Measurements from ENCODE around the gene HPN.

Gene HPN

DNA sequence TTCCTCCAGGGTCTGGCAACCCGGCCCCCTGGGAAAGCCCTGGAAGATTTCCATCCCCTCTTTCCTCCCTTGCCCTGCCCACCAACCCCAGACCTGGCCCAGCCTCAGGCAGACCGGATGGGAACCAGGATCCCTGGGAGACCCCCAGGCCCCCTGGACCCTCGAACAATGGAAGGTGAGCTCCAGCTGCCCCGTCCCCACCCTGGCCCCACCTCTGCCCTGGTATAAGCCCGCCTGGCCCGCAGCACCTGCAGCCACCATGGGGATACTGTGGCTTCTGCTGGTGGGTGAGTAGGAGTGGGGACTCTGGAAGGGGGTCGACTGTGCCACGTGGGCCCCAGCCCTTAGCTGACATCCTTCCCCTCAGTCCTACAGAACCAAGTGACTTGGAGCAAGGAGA, 32.4 kb downstream of the HPN start:
- TF ChIP-seq, protein P1, sequence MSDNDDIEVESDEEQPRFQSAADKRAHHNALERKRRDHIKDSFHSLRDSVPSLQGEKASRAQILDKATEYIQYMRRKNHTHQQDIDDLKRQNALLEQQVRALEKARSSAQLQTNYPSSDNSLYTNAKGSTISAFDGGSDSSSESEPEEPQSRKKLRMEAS (IDR thresholded peaks at IDR 0.05) = no peak
- TF ChIP-seq CREB1 (IDR thresholded peaks at IDR 0.05; ENCODE audit: low read depth) = no peak
- no peak for TF ChIP-seq TAF1 (IDR thresholded peaks at IDR 0.05; ENCODE audit: low read depth)
- no peak for TF ChIP-seq ZBTB7A (IDR thresholded peaks at IDR 0.05; ENCODE audit: low read depth)
- no peak for TF ChIP-seq YY1 (IDR thresholded peaks at IDR 0.05; ENCODE audit: low read depth)
- no peak for TF ChIP-seq RAD21 (IDR thresholded peaks at IDR 0.05; ENCODE audit: low read depth)
- TF ChIP-seq, protein P2, sequence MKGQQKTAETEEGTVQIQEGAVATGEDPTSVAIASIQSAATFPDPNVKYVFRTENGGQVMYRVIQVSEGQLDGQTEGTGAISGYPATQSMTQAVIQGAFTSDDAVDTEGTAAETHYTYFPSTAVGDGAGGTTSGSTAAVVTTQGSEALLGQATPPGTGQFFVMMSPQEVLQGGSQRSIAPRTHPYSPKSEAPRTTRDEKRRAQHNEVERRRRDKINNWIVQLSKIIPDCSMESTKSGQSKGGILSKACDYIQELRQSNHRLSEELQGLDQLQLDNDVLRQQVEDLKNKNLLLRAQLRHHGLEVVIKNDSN (IDR thresholded peaks at IDR 0.05) = no peak
- TF ChIP-seq EGR1 (IDR thresholded peaks at IDR 0.05) = no peak
- no peak for TF ChIP-seq TCF12 (IDR thresholded peaks at IDR 0.05; ENCODE audit: low read depth)
- no peak for TF ChIP-seq EP300 (IDR thresholded peaks at IDR 0.05; ENCODE audit: borderline replicate concordance)
- TF ChIP-seq, protein P3, sequence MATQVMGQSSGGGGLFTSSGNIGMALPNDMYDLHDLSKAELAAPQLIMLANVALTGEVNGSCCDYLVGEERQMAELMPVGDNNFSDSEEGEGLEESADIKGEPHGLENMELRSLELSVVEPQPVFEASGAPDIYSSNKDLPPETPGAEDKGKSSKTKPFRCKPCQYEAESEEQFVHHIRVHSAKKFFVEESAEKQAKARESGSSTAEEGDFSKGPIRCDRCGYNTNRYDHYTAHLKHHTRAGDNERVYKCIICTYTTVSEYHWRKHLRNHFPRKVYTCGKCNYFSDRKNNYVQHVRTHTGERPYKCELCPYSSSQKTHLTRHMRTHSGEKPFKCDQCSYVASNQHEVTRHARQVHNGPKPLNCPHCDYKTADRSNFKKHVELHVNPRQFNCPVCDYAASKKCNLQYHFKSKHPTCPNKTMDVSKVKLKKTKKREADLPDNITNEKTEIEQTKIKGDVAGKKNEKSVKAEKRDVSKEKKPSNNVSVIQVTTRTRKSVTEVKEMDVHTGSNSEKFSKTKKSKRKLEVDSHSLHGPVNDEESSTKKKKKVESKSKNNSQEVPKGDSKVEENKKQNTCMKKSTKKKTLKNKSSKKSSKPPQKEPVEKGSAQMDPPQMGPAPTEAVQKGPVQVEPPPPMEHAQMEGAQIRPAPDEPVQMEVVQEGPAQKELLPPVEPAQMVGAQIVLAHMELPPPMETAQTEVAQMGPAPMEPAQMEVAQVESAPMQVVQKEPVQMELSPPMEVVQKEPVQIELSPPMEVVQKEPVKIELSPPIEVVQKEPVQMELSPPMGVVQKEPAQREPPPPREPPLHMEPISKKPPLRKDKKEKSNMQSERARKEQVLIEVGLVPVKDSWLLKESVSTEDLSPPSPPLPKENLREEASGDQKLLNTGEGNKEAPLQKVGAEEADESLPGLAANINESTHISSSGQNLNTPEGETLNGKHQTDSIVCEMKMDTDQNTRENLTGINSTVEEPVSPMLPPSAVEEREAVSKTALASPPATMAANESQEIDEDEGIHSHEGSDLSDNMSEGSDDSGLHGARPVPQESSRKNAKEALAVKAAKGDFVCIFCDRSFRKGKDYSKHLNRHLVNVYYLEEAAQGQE (IDR thresholded peaks at IDR 0.05; ENCODE audit: low read depth) = no peak

DNA sequence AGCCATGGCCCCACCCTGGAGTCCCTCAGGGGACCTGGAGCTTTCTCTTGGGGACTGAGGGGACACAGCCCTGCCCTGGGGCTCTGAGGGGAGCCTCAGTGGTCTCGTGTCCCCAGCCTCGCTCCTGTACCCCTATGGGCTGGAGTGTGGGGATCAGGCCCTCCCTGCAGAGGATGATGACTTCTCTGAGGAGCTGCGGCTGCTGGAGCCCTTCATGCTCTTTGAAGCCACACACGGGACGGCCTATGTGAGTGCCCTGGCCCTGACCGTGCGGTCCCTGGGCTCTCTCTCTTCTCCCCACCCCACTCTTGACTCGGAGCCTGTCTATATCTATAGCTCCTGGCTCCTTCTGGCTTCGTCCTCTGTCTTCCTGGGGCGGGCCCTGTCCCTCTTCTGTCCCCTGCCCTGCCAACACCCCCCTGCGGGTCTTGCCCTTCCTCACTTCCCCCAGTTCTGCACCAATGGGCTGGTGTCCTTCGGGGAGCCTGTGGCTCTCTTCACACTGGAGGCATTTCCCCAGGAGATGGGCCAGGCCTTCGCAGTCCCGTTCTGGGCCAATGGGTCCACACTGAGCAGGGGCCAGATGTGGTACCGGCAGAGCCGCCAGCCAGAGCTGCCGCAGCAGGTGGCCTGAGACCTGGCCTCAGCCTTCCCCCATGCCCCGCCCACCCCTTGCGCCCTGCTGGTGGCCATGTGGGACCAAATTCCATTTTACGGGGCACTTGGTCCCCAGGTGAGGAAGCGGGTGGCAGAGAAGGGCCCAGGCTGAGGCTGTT, 33.1 kb downstream of the HPN start:
- no peak for TF ChIP-seq NFIC (IDR thresholded peaks at IDR 0.05)
- no peak for TF ChIP-seq TEAD4 (IDR thresholded peaks at IDR 0.05)
- no peak for TF ChIP-seq FOXM1 (IDR thresholded peaks at IDR 0.05; ENCODE audit: borderline replicate concordance, low read depth)
- TF ChIP-seq, protein P3 (IDR thresholded peaks at IDR 0.05; ENCODE audit: low read depth) = no peak
- TF ChIP-seq, protein P1 (IDR thresholded peaks at IDR 0.05) = no peak
- no peak for TF ChIP-seq TCF12 (IDR thresholded peaks at IDR 0.05; ENCODE audit: low read depth)
- no peak for TF ChIP-seq CREB1 (IDR thresholded peaks at IDR 0.05; ENCODE audit: low read depth)
- TF ChIP-seq RAD21 (IDR thresholded peaks at IDR 0.05; ENCODE audit: low read depth) = no peak
- TF ChIP-seq TAF1 (IDR thresholded peaks at IDR 0.05; ENCODE audit: low read depth) = no peak
- no peak for TF ChIP-seq EP300 (IDR thresholded peaks at IDR 0.05; ENCODE audit: borderline replicate concordance)
- no peak for TF ChIP-seq CEBPB (IDR thresholded peaks at IDR 0.05)
- no peak for TF ChIP-seq YY1 (IDR thresholded peaks at IDR 0.05; ENCODE audit: low read depth)
- TF ChIP-seq, protein P2 (IDR thresholded peaks at IDR 0.05) = no peak
- TF ChIP-seq ZBTB7A (IDR thresholded peaks at IDR 0.05; ENCODE audit: low read depth) = no peak
- no peak for TF ChIP-seq EGR1 (IDR thresholded peaks at IDR 0.05)

DNA sequence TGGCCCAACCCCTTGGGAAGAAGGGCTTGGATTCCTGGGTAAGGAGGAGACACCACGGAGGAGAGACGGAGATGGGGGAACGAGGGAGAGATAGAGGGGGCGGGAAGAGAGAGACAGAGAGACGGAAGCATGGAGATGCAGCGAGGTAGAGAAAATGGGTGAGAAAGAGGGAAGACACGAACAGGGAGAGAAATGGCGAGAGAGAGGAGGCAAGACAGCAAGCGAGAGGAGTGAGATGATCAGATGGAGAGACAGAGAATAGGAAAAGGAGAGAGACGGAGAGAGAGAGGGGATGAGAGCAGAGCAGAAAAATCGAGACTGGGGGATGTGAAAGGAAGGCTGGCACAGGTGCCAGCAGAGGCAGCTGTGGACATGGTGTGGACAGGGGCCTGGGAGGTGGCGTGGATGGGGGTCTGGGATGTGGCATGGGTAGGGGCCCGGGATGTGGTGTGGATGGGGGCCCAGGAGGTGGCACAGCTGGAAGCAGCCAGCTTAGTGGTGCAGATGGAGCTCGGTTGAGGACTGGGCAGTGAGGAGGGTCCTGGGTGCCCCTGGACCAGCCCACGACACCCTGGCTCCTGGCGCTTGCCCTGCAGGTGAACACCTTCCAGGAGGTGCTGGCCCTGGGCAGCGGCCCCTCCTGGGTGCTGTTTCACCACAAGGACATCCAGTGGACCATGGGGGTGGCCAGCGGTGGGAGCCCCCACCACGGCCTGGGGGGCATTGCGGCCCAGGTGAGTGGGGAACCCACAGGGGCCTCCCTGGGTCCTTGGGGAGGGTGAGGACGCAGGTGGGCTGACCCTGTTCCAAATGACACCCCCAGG, 33.9 kb downstream of the HPN start:
- TF ChIP-seq TCF12 (IDR thresholded peaks at IDR 0.05; ENCODE audit: low read depth) (no peak), CEBPB (IDR thresholded peaks at IDR 0.05) (no peak), RAD21 (IDR thresholded peaks at IDR 0.05; ENCODE audit: low read depth) (no peak), EP300 (IDR thresholded peaks at IDR 0.05; ENCODE audit: borderline replicate concordance) (no peak), EGR1 (IDR thresholded peaks at IDR 0.05) (no peak), NFIC (IDR thresholded peaks at IDR 0.05) (no peak), TEAD4 (IDR thresholded peaks at IDR 0.05) (no peak), FOXM1 (IDR thresholded peaks at IDR 0.05; ENCODE audit: borderline replicate concordance, low read depth) (no peak)
- TF ChIP-seq, protein P1 (IDR thresholded peaks at IDR 0.05) = no peak
- TF ChIP-seq, protein P3 (IDR thresholded peaks at IDR 0.05; ENCODE audit: low read depth) = no peak

Measured in Ishikawa (cell line).